GM19463 (cell line): ENCODE results near the gene JAG1.
A peak's percentile ranks its signal among the peaks of the same experiment; 100 is the strongest.

Source experiments
- ATAC-seq: cut with Tn5 transposase; IDR thresholded peaks from one replicate; pipeline ENCODE4 v1.9.1; 2021; ENCODE audit warnings: mild to moderate bottlenecking, moderate library complexity; ENCODE audit not compliant: unreplicated experiment

JAG1 gene

DNA sequence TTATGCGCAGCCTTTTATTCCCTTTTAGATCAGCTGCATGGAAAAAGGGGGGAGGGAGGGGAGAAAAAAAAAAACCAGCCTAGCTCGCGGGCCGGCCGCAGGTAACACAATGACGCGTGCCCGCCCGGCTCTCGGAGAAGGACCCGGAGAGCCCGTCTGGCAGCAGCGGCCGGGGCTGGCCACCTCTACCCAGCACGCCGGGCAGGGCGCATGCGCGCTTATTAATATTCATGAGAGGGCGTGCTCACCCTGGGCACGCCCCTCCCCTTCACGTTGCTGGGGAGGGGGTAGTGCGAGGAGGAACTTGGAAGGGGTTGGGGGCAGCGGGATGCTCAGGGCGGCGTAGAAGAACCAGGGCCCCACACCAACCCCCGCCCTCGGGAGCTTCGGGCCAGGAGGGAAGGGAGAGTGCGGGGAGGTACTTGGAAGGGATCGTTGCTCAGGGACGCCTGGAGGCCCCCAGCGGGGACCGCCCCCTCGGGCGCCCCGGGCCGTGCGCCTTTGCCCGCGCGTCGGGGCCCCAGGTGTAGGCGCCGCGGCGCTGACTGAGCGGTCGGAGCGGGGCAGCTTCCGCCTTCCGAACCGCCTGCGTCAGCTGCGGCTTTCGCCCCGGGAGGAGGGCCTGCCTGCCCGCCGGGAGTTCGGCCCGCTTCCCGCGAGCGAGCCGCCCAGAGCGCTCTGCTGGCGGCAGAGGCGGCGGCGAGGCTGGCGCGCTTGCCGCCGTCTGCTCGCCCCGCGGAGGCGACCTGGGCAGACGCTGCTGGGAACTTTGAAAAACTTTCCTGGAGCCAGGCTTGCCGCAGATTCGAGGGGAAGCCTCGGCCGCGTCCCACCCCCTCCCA, at the start of gene JAG1:
TSS of gene JAG1 (minus strand) at position 158 of the 842 bp plus-strand sequence. CDS start 469 bp downstream, outside the sequence.
- peak; percentile 48 for ATAC-seq

DNA sequence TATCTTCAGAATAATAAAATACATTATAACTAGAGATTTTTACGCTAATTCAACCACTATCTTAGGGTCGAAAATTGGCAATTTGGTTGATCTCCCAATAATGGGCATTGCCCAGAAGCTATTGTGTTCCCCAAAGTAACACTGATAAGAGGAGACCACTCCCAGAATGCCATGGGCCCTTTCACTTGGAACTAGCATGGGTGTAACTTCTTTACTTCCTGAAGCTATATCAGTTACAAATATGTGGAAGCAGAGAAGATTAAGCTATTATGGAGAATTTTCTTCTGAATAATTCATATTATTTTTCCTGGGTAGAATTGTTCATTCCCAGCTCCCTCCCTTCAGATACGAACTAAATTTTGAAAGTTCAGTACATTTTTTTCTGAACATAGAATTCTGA, 48.2 kb upstream of the JAG1 start:
- ATAC-seq: no peak

DNA sequence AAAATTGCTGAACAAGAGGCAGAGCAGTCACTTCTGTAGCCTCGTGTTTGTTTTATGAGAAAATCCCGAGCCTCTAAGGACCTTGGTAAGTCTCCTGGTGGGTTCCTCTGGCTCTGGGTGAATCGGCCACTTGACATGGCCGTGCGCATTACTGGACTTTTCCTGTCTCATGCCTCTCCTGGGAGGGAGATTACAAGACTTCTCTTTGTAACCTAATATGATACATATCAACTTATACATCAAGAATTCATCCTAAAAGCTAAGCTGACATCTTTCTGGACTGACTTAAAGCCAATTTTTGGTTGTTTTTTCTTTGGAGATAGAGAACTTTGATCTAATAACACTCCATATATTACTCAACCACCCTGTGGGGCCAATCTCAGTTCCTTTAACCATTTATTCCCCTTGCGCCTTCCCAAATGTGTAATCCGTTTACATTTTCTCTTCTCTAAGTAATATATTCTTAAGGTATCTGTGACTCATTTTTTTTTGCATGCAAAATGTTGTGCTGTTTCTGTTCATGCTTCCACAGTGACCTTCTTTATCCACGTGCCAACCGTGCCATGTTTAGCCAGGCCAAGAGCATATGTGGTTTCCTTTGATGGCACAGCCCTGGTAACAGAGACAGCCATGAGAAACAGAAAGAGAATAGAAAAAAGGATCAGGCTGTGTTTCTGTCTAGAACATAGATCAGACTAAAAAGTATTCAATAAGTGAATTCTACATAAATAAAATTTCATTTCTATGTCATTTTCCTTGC, 47.5 kb upstream of the JAG1 start:
- peak; percentile 57 for ATAC-seq

DNA sequence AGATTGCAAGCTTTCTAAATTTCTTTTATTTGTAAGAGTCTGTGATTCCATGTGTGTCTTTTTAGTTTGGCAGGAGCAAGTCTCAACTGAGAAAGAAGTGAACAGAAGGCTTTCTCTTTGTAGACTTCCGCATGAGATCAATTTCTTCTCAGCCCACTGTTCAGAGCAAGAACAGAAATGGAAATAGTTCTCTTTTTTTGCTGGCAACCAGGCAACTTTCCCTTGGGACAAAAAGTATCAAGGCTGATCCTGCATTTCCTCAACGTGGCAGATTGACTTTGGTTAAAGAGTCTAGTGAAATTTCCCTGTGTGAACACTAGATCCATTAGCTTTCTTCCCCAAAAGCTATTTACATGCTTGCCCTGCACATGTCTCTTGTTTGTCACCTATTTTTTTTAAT, 46.8 kb upstream of the JAG1 start:
- ATAC-seq: no peak

DNA sequence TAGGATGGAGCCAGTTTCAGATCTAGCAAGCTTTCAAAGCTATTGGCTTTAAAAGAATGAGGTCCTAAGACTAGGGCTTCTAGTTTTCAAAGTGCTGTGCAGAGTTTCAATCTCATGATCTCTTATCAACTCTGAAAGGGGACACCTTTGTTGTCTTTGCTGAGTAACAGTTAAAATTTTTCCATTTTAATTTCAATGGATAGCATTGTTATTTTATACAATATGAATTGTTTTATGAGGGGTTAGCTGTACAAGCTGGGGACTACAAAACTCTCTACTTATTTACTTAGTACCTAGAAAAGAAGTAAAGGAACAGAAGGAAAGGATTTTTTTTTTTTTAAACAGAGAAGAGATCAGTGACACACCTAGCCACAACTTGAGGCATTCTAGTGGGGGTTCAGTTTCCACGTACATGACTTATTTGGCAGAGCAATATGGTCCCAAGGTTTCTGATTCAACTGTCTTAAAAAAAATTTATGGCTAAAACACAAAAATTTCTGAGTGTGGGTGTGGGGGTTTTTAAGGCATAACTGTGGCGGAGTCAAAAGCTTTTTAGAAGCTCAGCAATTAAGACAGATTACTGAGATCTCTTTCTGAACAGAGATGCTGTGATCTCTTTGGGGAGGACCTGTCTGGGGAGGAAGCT, 46.1 kb upstream of the JAG1 start:
- no peak for ATAC-seq

DNA sequence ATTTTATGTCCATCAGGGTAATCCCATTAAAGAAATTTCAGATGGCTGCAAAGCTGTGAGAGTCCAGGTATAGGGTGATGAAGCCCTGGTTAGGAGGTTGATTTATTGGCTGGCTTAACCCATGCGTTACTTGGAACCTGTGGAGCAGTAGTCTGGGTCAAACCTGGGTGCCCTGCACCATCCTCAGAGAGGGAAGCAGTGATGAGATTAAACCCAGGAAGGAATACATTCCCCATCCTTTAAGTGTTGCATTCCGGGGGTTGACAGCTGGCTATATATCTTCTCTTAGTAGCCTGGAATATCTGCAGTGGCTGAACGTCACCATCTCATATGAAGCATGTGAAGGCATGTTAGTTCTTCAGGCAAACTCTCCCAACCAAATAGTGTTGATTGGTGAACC, 44.9 kb upstream of the JAG1 start:
- no peak for ATAC-seq

DNA sequence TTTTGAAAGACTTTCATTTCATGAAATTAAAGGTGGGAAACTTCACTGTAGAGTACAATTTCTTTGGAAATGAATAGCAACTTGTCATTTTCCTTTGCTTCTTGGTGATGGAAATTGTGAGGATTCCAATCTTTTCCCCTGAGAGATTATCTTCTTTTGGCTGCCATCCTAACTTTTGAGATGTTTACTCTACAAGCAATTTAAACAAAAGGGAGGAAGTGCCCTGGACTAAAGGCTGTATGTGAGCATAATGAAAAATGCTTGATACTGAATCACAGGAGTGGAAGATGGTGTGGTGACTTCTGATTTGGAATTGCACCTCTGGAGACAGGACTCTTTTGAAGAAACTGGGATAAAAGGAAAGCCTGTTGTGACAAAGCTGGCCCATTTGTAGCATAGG, 43.1 kb upstream of the JAG1 start:
- no peak for ATAC-seq

DNA sequence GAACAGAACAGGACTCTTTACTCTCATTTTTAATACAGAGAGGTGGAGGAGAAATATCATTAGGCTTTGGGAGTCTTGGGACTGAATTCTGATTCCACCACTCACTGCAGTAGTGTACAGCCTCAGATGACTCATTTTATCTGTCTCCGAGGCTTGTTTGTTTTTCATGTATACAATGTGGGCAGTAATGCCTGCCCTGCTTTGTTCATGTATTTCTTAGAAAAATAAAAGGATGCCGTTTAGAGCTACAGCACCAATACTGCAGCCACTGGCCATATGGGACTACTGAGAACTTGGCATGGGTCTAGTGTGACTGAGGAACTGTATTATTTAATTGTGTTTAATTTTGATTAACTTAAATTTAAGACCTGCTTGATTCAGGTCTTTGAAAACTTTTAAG, 41.2 kb upstream of the JAG1 start:
- peak; percentile 32 for ATAC-seq

DNA sequence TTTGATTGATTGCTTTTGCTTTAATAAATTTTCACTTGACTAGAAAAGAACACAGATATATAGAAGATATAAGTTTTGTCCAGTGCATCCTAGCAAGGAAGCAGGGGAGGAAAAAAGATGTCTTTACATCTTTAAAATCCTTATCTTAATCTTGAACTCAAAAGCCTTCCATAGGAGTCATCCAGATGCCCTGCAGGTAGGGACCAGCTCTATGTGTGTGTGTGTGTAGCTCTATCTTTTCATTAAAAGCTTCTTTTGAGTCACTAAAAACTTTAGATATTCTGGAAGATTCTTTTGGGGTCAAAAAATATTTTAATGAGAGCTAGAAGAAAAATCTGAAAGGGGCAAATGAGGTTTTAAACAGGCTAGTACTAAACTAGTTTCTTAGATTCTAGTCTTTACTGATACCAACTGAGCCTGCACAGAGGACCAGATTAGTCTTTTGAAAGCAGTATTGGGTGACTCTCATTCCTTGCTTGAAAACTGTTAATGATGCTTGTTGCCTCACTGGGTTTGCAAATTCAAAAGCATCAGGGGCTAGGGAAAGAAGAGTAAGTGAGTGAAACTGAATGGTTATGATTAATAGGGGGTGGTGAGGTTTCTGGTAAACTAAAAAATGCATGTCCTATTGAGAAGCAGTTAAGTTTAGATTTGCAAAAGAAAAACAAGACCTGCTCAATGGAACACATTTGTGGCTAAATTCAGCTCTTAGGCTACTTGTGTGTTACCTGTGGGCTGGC, 40.6 kb upstream of the JAG1 start:
- ATAC-seq: peak; percentile 55

DNA sequence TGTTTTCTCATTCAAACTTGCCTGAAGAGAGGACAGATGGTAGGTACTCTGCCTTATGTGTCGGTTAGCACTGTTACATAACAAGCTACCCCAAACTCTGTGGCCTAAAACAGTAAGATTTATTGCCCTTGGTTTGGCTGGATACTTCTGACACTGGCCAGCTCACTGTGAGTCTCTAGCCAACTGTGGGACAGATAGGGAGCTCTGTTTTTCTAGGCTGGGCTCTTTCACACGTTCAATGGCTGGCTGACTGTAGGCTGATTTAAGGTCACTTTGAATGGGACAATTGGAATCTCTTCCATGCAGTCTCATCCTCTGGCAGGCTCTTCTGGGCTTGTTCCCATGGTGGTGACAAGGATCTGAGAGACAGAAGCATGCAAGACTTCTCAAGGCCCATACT, 39.4 kb upstream of the JAG1 start:
- no peak for ATAC-seq

DNA sequence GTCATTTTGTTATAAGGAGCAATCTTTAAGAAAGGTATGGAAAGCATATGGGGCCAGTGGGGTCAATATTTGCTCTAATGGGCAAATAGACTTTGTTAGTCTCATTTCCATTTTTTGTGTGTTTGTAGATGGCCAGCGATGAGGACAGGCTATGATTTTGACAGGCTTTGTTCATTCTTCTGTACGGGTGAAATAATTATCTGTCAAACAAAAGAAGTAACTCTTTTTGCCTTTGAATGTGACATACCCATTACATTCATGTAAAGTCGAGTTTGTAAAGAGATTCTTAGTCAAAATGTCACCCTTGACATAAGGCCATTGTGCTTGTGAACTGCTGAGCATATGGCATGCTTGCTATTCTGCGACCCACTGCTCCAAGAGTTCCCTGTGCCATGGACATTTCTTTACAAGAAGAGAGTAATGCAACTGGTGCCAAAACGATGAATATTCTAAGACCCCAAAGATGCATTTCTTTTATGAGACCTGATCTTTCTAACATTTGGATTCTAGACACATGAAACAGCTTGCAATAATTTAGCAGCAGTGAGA, 38.2 kb upstream of the JAG1 start:
- ATAC-seq: no peak

DNA sequence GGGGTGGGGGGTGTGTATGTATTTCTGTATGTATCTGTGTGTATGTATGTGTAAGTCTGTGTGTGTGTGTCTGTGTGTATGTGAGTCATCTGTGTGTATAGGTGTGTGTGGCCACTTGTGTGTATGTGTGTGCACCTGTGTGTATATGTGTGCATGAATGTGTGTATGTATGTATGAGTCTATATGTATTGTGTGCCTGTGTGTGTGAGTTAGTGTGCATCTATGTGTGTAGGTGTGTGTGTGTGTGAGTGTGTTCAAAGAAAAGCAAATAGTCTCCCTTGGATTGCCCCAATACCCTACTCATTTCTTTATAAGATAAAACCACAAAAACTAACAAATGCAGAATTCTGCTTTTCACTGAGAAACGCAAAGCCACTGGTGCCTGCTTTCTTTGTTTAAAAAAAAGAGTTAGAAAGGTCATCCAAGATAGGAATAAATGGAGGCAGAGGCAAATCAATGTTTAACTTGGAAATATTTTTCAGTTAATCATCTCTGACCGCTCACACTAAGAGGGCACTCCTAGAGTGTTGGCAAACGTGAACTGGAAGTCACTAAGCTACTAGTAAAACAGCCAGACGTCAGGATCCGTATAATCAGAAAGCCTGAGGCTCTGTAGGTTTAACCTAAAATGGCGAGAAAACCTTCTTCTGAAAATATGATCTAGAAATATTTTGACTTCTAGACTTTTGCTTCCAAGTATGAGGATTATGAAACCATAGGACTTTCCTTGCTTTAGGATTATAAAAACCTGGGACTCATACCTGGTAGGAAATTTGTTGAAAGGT, 37.4 kb upstream of the JAG1 start:
- no peak for ATAC-seq

DNA sequence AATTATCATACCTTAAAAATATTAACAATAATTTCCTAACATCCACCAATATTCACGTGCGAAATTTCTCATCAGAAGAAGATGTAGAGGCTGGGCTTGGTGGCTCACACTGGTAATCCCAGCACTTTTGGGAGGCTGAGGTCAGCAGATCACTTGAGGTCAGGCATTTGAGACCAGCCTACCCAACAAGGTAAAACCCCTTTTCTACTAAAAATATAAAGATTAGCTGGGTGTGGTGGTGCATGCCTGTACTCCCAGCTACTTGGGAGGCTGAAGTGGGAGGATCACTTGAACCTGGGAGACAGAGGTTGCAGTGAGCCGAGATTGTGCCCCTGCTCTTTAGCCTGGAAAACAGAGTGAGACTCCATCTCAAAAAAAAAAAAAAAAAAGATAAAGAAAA, 36.1 kb upstream of the JAG1 start:
- ATAC-seq: no peak

DNA sequence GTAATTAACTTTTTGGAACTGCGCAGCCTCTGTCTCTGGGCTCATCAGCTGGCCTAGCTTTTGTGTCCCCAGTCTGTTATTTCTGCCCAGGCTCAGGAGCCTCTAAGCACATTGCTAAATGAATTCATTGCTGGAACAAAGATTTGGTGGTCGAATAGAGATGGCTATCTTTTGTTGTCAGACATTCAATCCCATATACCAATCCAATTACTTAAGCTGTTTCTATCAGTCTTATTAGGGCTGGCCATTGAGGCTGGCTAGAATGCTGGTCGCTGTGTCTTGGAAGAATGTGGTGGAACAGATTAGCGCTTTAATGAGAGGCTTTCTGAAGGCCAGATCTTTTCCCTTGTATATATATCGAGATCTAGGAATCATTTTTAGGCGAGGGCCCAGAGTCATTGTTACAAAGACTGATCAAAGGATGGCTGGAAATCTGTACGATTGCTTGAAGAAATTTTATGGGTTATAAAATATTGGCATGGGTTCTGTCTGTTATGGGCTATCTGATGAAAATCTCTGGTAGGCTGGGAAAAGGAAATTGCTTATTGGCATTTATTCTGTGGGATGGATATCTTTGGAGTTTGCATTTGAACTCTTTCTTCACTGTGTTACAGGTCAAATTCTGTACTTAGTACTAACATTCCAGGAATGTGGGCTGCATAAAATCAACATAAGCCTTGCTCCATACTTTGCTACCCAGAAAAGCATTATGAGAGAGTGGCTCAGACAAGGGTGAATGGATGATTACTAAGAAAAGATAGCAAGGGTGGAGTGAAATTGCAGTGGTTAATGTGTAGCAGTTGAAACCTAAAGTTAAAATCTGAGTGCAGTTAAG, 34.8 kb upstream of the JAG1 start:
- ATAC-seq: no peak

DNA sequence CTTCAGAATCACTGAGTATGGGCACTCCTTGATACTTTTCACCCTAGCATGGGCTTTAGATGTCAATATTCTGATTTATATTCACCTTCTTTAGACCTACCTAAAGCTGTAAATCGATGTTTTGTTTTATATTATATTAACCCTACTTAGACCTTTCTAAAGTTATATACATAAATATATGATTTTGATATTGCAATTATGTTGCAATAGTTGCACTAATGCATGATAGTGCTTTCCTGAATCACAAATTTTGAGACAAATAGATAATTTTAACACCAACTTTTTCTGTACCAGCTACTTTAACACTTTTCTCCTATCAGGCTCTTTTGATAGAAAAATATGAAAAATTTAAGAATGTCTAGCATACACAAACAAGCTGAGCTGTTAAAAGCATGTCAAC, 34.0 kb upstream of the JAG1 start:
- no peak for ATAC-seq

DNA sequence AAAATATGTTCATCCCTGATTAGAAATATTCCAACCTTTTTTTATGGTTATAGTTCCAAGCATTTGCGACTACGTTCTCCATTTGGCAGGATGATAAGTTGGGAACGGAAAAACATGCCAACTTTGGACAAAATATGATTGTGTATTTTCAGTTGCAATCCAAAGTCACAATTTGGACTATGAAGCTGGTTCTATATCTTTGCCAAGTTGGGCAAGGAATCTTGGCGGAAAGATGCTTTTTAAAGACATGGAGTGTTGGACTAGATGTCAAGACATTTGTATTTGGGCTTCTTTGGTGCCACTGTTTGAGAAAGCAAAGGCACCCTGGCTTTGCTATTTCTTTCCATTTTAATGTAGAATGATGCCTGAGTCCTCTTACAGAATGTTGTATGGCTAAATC, 33.3 kb upstream of the JAG1 start:
- ATAC-seq: no peak

DNA sequence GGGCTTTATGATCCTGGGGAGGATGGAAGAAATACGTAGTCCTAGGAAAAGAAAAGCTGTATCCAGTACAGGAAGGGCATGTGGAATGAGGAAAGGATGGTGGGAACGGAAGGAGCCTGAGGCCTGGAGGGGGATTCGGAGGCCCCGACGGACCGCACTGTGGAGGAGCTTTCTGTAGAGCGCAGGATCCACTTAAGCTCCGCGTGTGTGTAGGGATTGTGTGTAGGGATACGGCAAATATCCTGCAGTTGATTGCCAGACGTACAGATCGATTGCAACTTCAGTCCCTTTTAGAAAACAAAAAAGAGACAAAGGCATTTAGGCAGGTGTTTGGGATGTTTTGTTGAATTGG, 32.6 kb upstream of the JAG1 start:
- ATAC-seq: no peak

DNA sequence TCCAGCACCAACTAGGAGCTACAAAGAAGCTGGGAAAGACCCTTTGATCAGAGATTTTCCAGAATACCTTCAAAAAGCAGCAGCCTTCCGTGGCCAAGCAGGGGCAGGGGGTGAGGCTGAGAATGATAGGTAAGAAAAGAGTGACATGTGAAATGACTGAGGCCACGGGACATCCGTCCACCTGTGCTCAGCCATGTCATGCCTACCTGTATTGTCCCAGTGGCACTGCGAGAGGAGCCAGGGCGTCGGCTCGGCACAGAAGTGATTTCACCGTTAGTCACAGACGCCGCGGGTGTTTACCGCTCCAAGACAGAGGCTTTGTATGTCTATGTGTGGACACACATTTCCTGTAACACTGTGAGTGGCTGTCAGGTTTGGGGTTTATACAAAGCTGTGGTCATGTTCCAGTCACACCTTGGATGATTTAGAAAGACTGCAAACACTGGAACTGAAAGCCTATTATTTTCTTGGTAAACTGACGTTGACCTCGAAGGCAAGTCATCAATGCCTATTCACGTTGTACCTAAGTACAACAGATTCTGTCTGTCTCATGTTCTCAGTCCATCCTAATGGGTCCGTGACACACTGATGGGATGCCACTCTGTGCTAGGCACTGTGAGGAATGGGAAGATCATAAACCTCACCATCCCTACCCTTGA, 32.1 kb upstream of the JAG1 start:
- ATAC-seq: no peak

DNA sequence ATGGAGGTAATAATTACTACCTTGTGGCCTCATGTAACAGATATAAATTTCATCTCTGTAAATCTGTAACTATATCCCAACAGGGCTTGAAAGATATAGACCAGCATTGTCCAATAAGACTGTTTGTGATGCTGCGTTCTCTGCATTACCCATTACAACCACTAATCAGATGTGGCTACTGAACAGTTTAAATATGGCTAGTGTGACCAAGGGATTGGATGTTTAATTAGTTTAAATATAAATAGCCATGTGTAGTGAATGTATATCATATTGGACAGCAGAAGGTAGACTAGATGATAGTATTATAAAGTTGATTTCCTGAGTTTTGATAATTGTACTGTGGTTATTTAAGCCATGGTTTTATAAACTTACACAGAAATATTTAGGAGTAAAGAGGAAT, 27.8 kb upstream of the JAG1 start:
- no peak for ATAC-seq
